GM19455 (cell line): Measurements from ENCODE around the gene LSAMP.

Source experiments
- ATAC-seq: cut with Tn5 transposase; IDR thresholded peaks from one replicate; pipeline ENCODE4 v1.9.1; 2021; ENCODE audit not compliant: unreplicated experiment

LSAMP gene

GRCh38 chr3:116445311-116445841 is at the start of gene LSAMP:
TSS of gene LSAMP (minus strand) at chr3:116445487.
- ATAC-seq = no peak

- no peak for ATAC-seq
Observed at GRCh38 chr3:116492379-116492778, 47.1 kb upstream of the LSAMP start.

DNA sequence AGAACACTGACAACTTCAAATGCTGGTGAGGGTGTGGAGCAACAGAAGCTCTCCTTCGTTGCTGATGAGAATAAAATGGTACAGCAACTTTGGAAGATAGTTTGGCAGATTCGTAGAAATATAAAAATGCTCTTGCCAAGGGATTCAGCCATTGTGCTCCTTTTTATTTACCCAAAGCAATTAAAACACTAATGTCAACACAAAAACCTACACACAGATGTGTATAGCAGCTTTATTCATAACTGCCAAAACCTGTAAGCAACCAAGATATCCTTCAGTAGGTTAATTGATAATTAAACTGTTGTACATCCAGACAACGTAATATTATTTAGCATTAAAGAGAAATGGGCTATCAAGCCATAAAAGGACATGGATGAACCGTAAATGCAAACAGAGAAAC is 37.8 kb upstream of the LSAMP start:
- no peak for ATAC-seq

DNA sequence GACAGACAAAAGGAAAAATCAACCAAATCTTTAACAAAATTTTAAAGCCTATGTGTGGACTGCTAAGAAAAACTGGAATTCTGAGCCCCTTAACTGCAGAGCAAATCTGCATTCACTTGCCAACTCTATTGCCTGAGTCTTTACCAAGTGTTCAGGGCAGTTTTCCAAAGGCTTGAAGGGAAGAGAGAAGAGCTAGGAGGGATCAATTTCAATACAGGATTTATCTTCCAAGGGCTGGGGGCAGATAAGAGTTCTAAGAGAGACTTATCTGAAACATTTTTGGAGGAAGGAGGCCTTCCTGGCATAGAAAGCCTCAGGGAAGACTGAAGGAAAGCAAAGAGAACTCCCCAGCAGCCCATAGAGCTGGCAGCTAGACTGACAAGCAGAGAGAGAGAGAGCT is 31.4 kb upstream of the LSAMP start:
- no peak for ATAC-seq

DNA sequence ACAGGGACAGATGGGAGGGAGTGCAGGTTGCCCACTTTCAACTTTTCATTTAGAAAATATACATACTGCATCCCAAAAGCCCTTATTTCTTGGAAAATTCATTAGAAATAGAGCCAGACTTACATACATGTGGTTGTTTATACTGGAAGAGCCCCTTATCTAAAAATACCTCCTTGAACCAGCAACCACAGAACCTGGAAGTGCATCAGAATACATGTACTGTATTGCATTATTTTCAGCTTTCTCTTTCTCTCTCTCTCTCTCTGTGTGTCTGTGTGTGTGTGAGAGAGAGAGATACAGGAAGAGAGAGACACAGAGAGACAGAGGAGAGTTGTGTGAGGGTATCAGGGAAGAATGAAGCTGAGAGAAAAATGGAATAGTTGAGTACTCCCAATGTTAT is 29.5 kb upstream of the LSAMP start:
- no peak for ATAC-seq

- ATAC-seq = no peak
Observed at GRCh38 chr3:116474032-116474780, 28.9 kb upstream of the LSAMP start.

DNA sequence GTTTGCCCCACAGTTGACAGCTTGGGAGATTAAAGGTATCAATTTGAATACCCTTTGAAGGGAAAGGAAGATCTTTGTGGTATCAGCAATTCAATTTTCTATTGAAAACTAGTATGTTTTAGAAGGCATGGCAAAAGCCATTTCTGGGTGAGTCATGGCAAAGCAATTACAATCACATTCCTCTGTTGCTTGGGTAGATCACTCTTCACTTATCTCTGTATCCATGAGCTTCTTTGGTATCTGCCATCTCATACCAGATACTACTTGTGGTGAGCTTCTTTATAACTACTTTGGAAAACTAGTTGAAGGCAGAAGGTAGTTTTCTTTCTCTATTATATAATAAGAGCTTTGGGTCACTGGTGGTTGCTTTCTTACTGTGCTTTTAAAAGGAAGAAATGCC is 28.3 kb upstream of the LSAMP start:
- ATAC-seq = no peak

- ATAC-seq = no peak
Observed at GRCh38 chr3:116470605-116471197, 25.4 kb upstream of the LSAMP start.

DNA sequence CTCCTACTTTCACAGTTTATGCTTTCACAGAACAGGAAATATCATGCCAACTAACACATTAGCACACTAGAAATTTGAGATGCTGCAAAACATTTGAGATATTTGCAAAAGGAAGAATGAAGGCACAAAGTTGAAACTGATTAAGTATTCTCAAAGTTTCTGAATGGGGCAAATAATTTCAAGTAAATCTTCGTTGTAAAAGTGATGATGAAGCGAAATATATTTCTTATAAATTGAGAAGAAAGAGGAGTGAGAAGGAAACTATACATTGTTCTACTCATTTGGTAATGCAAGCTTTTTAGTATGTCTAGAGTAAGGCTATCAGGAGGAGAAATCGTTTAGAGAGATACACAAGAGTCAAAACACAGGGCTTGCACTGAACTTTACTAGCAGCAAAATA is 24.3 kb upstream of the LSAMP start:
- no peak for ATAC-seq

DNA sequence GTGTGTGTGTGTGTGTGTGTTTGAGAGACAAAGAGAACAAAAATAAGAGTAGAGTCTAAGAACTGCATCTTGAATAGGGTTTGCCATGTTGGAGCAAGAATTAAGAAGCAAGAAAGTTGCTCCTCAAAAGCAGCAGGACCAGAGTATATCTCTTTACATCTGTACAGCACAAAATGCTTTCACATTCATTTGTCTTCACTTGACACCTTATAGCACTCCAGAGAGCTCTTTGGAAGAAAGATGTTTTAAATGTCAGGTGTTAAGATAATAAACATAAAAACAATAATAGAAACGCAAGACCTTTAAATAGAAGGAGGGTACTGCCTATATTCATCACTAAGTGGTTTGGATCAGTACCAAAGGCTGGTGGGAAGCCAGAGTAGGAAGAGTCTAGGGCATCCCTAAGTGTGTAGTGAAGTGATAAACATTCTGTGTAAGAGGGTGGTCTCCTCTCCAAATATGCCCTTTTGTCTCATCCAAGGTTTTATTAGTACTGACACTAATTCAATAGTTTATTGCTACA is 19.1 kb upstream of the LSAMP start:
- ATAC-seq = no peak

DNA sequence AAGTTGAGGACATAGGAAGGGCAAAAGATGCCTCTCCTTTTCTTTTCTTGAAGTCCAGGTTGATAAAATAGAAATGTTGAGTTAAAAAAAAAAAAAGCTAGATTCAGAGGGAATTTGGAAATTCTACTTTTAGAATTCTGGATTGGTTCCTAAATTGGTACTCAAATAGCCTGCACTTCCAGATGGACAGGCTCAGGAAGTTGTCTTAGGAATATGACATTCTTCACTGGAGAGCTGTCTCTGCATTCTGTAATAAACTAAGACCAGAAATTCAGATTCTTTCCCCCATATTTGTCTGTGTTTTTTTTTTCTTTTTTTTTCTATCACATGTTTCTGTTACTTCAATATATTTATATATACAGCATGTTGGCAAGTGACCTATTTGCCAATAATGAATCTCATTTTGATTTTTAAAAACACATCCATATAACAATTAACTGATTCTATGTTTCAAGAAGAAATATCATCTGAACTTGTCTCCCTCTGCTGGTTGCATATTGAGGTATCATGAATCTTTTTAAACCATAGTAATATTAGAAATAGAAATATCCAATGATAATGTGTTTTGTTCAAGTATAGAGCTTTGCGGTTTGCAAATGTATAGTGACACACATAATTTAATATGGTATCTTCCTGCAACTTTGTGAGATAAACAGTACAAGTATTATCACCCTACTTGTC is 8.5 kb upstream of the LSAMP start:
- no peak for ATAC-seq

- ATAC-seq = no peak
Observed at GRCh38 chr3:116449546-116450350, 4.5 kb upstream of the LSAMP start.

DNA sequence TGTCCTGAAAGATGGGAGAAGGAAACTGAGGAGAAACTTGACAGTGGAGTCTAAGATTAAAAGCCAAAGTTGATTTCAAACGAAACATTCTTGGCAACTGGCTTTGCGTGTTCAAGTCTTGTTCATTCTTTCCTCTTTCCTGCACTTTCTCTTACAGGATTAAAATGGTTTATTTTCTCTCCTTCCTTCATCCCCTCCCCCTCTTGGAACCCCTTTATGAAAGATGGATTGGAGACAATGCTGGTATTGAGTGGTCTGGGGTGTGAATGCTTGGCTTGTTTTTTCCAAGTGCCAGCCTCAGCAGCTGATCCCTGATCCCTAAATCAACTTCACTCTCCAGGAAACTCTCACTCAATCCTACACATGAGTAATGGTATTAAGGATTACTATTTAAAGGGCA is 703 bp upstream of the LSAMP start:
- ATAC-seq = no peak

GRCh38 chr3:116444819-116445310 is 422 bp downstream of the LSAMP start:
- no peak for ATAC-seq

DNA sequence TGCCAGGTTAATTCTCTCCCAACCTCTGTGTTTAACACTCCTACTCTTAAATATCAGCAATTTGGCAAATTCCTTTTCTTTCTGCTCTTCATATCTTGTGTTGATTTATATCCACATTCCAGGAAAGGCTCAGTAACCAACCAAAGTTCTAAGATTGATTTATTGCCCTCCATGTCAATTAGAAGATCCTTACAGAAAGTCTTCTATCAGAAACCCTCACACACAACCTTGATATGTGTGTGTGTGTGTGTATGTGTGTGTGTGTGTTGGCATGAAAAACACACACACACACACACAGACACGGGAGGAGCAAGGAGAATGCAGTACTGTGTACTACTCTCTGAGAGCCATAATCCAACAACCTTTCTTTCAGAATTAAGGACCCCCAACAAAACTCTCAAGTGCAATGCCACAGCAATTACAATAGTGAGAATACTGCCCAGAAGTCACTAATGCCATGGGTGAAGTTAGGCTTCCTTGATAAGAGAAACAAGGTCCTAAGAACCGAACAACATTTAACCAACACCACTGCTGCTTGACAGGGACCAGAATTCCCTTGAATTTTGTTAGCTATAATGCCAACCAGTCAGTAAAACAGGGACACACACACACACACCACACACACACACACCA is 1.1 kb downstream of the LSAMP start:
- ATAC-seq = no peak

- no peak for ATAC-seq
Observed at GRCh38 chr3:116443191-116443661, 2.1 kb downstream of the LSAMP start.

- no peak for ATAC-seq
Observed at GRCh38 chr3:116442331-116443021, 2.8 kb downstream of the LSAMP start.

DNA sequence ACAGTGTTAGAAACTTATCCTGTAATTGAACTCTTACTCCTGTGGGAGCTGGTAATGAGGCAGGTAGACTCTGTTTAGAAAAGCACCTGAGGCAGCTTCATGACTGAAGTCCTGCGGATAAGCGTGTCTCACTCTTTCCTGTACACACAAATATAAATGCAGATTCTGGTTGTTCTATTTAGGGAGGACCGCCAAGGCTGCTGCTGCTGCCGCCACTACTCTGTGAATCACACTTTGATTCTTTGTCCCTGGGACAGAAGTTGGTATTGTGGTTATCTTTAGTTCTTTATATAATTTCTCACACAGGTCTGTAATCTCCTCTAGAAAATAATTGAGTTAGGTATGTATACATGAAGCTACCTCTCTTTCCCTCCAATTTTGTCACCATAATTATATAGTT is 3.6 kb downstream of the LSAMP start:
- no peak for ATAC-seq

- ATAC-seq = no peak
Observed at GRCh38 chr3:116440196-116440595, 5.1 kb downstream of the LSAMP start.

DNA sequence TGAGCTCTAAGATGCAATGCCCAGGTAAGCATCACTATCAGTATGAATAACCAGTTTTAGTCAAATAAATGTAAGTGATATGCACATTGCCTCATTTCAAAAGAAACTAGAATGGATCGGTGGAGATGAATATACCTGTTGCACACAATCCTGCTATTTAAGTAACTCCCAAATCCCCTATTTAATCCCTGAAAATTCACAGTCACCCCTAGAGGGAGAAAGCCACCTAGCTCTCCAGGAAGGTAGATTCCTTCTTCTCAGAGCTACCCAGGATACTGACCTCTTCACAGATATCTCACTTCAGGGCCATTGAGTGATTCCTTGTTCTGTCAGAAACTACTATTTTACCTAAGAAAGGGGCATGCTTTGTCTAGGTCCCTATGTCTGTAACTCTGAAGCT is 11.7 kb downstream of the LSAMP start:
- ATAC-seq = no peak
